MM.1S (cell line): ENCODE measurements around the gene NAT8L.
A peak's percentile ranks its signal among the peaks of the same experiment; 100 is the strongest.

Experiments used
- DNase-seq: peaks from one replicate; pipeline ENCODE4 v3.0.0-alpha.2; 2015
- H2AFZ ChIP-seq: fragments of 300-600 bp; sonication (generic); 2 replicates; pipeline ENCODE4 v1.6.0; 2016; ENCODE audit warnings: antibody characterized with exemption, low read length
- H3F3A ChIP-seq: fragments of 300-600 bp; sonication (generic); 2 replicates; pipeline ENCODE4 v1.6.1; 2016; ENCODE audit warnings: mild to moderate bottlenecking, antibody characterized with exemption, low read length, moderate library complexity, mixed read lengths; ENCODE audit not compliant: insufficient read depth
- H3K27ac ChIP-seq: fragments of 300-600 bp; sonication (generic); 2 replicates; pipeline ENCODE4 v1.5.1; 2016; ENCODE audit warnings: mild to moderate bottlenecking, low read length
- H3K27me3 ChIP-seq: fragments of 300-600 bp; sonication (generic); replicated peaks from 2 replicates; pipeline ENCODE4 v1.6.0; 2016; ENCODE audit warnings: low read length; ENCODE audit not compliant: insufficient read depth
- H3K36me3 ChIP-seq: fragments of 300-600 bp; sonication (generic); replicated peaks from 2 replicates; pipeline ENCODE4 v1.6.1; 2016; ENCODE audit warnings: mild to moderate bottlenecking, low read length, mixed read lengths; ENCODE audit not compliant: insufficient read depth
- H3K4me1 ChIP-seq: fragments of 300-600 bp; sonication (generic); 2 replicates; pipeline ENCODE4 v1.6.1; 2016; ENCODE audit warnings: low read length, mixed read lengths
- H3K4me2 ChIP-seq: fragments of 300-600 bp; sonication (generic); 2 replicates; pipeline ENCODE4 v1.6.0; 2016; ENCODE audit warnings: low read depth, low read length
- H3K4me3 ChIP-seq: fragments of 300-600 bp; sonication (generic); 2 replicates; pipeline ENCODE4 v1.5.1; 2016; ENCODE audit warnings: low read length, mixed read lengths
- H3K79me2 ChIP-seq: fragments of 300-600 bp; sonication (generic); 2 replicates; pipeline ENCODE4 v1.6.1; 2016; ENCODE audit warnings: mixed run types, low read length, mixed read lengths
- H3K9ac ChIP-seq: fragments of 300-600 bp; sonication (generic); 2 replicates; pipeline ENCODE4 v1.6.1; 2016; ENCODE audit warnings: low read length, mixed read lengths
- H3K9me2 ChIP-seq: fragments of 300-600 bp; sonication (generic); replicated peaks from 2 replicates; pipeline ENCODE4 v1.6.1; 2016; ENCODE audit warnings: mild to moderate bottlenecking, low read length, mixed read lengths; ENCODE audit not compliant: insufficient read depth
- H3K9me3 ChIP-seq: fragments of 300-600 bp; sonication (generic); replicated peaks from 2 replicates; pipeline ENCODE4 v1.6.1; 2016; ENCODE audit warnings: mild to moderate bottlenecking, low read length, mixed read lengths; ENCODE audit not compliant: insufficient read depth
- H4K20me1 ChIP-seq: fragments of 300-600 bp; sonication (generic); 2 replicates; pipeline ENCODE4 v1.6.1; 2016; ENCODE audit warnings: mild to moderate bottlenecking, low read length, moderate library complexity, mixed read lengths; ENCODE audit not compliant: insufficient read depth
- EZH2 ChIP-seq: fragments of 300-600 bp; sonication (generic); optimal IDR thresholded peaks from 2 replicates; pipeline ENCODE3; 2017; ENCODE audit warnings: low read depth, mild to moderate bottlenecking, antibody characterized with exemption, low read length, mixed read lengths
- EZH2phosphoT487 ChIP-seq: fragments of 300-600 bp; sonication (generic); IDR thresholded peaks from 2 replicates; pipeline ENCODE4 v1.6.1; 2018; ENCODE audit warnings: antibody characterized with exemption, low read length
- TF ChIP-seq, protein P1 (sequence below): fragments of 300-600 bp; sonication (generic); IDR thresholded peaks from 2 replicates; pipeline ENCODE4 v1.5.1; 2016; ENCODE audit warnings: antibody characterized with exemption, low read length, mixed read lengths

NAT8L gene

DNA sequence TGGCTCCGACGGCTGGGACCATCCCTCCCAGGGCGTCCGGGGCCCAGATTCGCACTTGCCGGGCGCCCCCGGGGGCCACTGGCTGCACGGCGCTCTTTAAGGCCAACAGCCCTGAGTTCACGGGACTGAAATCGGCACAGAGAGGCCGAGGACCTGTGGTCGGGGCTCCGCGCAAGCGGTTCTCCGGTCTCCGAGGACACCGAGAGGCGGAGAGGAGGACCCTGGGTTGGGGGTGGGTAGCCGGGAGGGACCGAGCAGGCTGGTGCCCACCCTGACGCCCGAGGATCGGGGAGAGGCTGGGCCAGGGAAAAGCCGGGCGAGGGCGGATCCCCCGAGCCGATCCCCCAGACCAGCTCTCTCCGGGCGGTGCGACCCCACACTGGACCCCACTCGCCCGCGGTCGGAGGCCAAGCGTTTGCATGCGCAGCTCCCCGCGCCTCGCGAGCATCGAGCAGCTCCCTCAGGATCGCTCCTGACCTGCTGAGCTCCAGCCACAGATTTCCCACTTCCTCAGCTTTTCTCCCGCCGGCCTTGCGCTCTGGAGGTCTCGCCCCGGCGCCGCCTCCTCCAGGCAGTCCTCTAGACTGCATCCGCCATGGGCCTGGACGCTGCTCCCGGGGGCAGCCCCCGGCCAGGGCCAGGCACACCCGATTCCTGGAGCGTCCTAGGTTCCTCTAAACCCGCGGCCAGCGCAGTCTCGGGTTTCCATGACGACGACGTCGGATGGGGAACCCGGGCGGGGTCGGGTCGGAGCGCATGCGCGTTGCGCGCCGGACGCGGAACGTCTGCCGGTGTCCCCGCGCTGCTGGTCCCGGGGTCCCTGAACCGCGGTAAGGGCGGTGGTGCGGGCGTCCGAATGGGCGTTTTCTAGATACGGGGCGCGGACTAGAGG is 17.6 kb upstream of the NAT8L start:
- H3K4me1 ChIP-seq, result 0 out of 2 replicates have a peak, but pooled peaks cover 3% of the 10 kb centered on the region
- H3K27me3 ChIP-seq, result peaks cover 25% of the 10 kb centered on the region
- H3K4me3 ChIP-seq, result peak overlapping the region; percentile 93
- H3K36me3 ChIP-seq, result no peaks in the 10 kb centered on the region
- H3K79me2 ChIP-seq, result no peaks in the 10 kb centered on the region
- H3K9ac ChIP-seq, result peak overlapping the region; percentile 49; the same call in 1 of the 2 replicates
- H2AFZ ChIP-seq, result peak overlapping the region; percentile 97
- no peak overlapping the region for H3K27ac ChIP-seq
- no peaks in the 10 kb centered on the region; the same call in 1 of the 2 replicates for H3F3A ChIP-seq
- no peaks in the 10 kb centered on the region for H3K9me2 ChIP-seq
- H3K4me2 ChIP-seq, result peak overlapping the region; percentile 100
- TF ChIP-seq EZH2phosphoT487 (no peak), EZH2 (peak; percentile 69)
- TF ChIP-seq, protein P1, sequence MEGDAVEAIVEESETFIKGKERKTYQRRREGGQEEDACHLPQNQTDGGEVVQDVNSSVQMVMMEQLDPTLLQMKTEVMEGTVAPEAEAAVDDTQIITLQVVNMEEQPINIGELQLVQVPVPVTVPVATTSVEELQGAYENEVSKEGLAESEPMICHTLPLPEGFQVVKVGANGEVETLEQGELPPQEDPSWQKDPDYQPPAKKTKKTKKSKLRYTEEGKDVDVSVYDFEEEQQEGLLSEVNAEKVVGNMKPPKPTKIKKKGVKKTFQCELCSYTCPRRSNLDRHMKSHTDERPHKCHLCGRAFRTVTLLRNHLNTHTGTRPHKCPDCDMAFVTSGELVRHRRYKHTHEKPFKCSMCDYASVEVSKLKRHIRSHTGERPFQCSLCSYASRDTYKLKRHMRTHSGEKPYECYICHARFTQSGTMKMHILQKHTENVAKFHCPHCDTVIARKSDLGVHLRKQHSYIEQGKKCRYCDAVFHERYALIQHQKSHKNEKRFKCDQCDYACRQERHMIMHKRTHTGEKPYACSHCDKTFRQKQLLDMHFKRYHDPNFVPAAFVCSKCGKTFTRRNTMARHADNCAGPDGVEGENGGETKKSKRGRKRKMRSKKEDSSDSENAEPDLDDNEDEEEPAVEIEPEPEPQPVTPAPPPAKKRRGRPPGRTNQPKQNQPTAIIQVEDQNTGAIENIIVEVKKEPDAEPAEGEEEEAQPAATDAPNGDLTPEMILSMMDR, result no peak
- H4K20me1 ChIP-seq, result no peaks in the 10 kb centered on the region
- DNase-seq, result peak; percentile 90
- H3K9me3 ChIP-seq, result no peaks in the 10 kb centered on the region

DNA sequence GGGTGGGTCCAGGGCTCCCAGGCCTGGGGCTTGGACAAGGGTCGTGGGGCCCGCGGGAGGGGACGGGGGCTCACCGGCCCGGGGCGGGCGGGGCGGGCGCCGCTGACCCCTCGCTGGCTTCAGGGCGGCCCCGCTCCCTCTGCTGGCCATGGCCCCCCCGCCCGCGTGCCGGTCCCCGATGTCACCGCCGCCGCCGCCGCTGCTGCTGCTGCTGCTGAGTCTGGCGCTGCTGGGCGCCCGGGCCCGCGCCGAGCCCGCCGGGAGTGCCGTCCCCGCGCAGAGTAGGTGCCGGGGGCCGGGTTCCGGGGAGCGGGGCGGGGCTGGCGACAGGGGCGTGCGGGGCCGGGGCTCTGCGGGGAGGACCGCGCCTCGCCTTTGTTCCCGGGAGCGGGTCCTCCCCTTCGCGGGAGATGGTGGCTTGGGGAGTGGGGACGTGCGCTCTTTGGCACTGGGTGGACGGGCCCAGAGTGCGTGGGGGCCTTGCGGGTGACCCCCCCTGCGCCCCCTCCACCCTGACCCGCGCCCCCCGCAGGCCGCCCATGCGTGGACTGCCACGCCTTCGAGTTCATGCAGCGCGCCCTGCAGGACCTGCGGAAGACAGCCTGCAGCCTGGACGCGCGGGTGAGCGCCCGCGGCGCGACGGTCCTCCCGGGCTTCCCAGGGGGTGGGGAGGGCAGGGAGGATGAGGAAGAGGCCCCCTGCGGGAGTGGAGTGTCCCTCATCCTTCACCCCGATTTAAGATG is 16.8 kb upstream of the NAT8L start:
- no peaks in the 10 kb centered on the region for H3K9me2 ChIP-seq
- H3K4me3 ChIP-seq, result peak overlapping the region; percentile 93
- no peak for TF ChIP-seq EZH2
- TF ChIP-seq, protein P1, result no peak
- no peak for TF ChIP-seq EZH2phosphoT487
- DNase-seq, result peak; percentile 38
- no peaks in the 10 kb centered on the region for H3K36me3 ChIP-seq
- H3K79me2 ChIP-seq, result no peaks in the 10 kb centered on the region
- H3K27ac ChIP-seq, result no peak overlapping the region
- H3K4me2 ChIP-seq, result peak overlapping the region; percentile 50
- 0 out of 2 replicates have a peak overlapping the region, but pooled peaks have one; percentile 49 for H3K9ac ChIP-seq
- H3K9me3 ChIP-seq, result no peaks in the 10 kb centered on the region
- peak overlapping the region; percentile 97; the same call in 1 of the 2 replicates for H2AFZ ChIP-seq
- peaks cover 29% of the 10 kb centered on the region for H3K27me3 ChIP-seq
- H4K20me1 ChIP-seq, result no peaks in the 10 kb centered on the region
- H3F3A ChIP-seq, result no peaks in the 10 kb centered on the region; the same call in 1 of the 2 replicates
- H3K4me1 ChIP-seq, result 0 out of 2 replicates have a peak, but pooled peaks cover 3% of the 10 kb centered on the region

DNA sequence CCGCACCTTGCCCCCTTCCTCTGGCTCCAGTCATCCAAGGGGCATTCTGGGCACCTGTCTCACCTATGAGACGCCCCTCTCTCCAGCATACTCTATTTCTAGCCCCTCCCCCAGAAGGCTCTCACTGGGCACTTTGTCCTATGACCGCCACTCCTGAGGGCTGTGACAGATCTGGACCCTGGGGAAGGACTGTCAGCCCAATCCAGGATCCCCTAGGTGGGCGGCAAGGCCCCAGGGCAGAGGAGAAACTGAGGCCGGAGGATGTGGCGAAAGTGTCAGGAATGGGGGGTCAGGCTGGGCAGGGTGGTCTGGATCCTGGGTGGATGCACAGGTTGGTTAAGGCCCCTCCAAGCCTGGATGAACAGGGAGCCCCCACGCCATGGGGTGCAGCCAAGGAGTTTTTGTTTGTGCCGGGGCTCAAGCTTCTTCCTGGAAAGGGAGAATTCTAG is 16.2 kb upstream of the NAT8L start:
- H3F3A ChIP-seq, result no peaks in the 10 kb centered on the region; the same call in 1 of the 2 replicates
- no peak overlapping the region for H2AFZ ChIP-seq
- no peaks in the 10 kb centered on the region for H3K9me3 ChIP-seq
- no peaks in the 10 kb centered on the region for H4K20me1 ChIP-seq
- no peak for DNase-seq
- peak overlapping the region; percentile 50; the same call in 1 of the 2 replicates for H3K4me2 ChIP-seq
- no peak overlapping the region for H3K9ac ChIP-seq
- no peak overlapping the region for H3K4me3 ChIP-seq
- no peaks in the 10 kb centered on the region for H3K36me3 ChIP-seq
- H3K79me2 ChIP-seq, result no peaks in the 10 kb centered on the region
- H3K27ac ChIP-seq, result no peak overlapping the region
- no peaks in the 10 kb centered on the region for H3K9me2 ChIP-seq
- TF ChIP-seq EZH2 (no peak), EZH2phosphoT487 (no peak)
- TF ChIP-seq, protein P1, result no peak
- peaks cover 35% of the 10 kb centered on the region for H3K27me3 ChIP-seq
- H3K4me1 ChIP-seq, result 0 out of 2 replicates have a peak, but pooled peaks cover 3% of the 10 kb centered on the region
